PC-3 (cell line): Measurements from ENCODE around the gene DNAH7. TPM values are rescaled to one million over a fixed set of nuclear protein-coding genes. Genes with fewer than 3 reads are reported as not detected.

Source experiments
- ATAC-seq: fragments of 200-7000 bp; cut with Tn5 transposase; 2 replicates; pipeline ENCODE4 v1.9.1; 2020; ENCODE audit warnings: mild to moderate bottlenecking, moderate library complexity
- BruUV-seq: library from RNA; stranded (reverse); fragments of 400-500 nt; replicated peaks from 2 replicates; lab custom pipeline; 2021; lab: Mats Ljungman, UMichigan
- CTCF ChIA-PET: fragments of 300-600 bp; sonication (Branson Sonifier 250); formaldehyde crosslinking; loops from one replicate; lab custom pipeline; 2022; ENCODE audit warnings: antibody characterized with exemption; lab: Charles Lee
- POLR2A ChIA-PET: fragments of 300-600 bp; sonication (Branson Sonifier 250); formaldehyde crosslinking; loops from one replicate; lab custom pipeline; 2022; ENCODE audit warnings: antibody characterized with exemption; ENCODE audit not compliant: unreplicated experiment; lab: Charles Lee
- DNase-seq: peaks from one replicate; pipeline ENCODE4 v3.0.0-alpha.2; 2015
- H2AFZ ChIP-seq: fragments of 300-600 bp; sonication (generic); 2 replicates; pipeline ENCODE4 v1.6.0; 2016; ENCODE audit warnings: antibody characterized with exemption, low read length
- H3F3A ChIP-seq: fragments of 300-600 bp; sonication (generic); one replicate; pipeline ENCODE4 v1.6.0; 2017; ENCODE audit warnings: antibody characterized with exemption, low read length, control low read depth, mild to moderate bottlenecking; ENCODE audit not compliant: unreplicated experiment
- H3K27ac ChIP-seq: fragments of 300-600 bp; sonication (generic); 2 replicates; pipeline ENCODE4 v1.5.1; 2016; ENCODE audit warnings: mild to moderate bottlenecking, low read length
- H3K27me3 ChIP-seq: fragments of 300-600 bp; sonication (generic); 2 replicates; pipeline ENCODE4 v1.6.1; 2016; ENCODE audit warnings: low read length, mixed read lengths
- H3K36me3 ChIP-seq: fragments of 300-600 bp; sonication (generic); 2 replicates; pipeline ENCODE4 v1.6.1; 2016; ENCODE audit warnings: low read depth, mixed run types, low read length, mixed read lengths
- H3K4me1 ChIP-seq: fragments of 300-600 bp; sonication (generic); 2 replicates; pipeline ENCODE4 v1.5.1; 2016; ENCODE audit warnings: low read length; ENCODE audit not compliant: insufficient read depth
- H3K4me2 ChIP-seq: fragments of 300-600 bp; sonication (generic); 2 replicates; pipeline ENCODE4 v1.6.0; 2016; ENCODE audit warnings: low read length
- H3K4me3 ChIP-seq: fragments of 300-600 bp; sonication (generic); 2 replicates; pipeline ENCODE4 v1.5.1; 2016; ENCODE audit warnings: mild to moderate bottlenecking, low read length, mixed read lengths
- H3K79me2 ChIP-seq: fragments of 300-600 bp; sonication (generic); 2 replicates; pipeline ENCODE4 v1.6.1; 2017; ENCODE audit warnings: low read length, mixed read lengths
- H3K9ac ChIP-seq: fragments of 300-600 bp; sonication (generic); 2 replicates; pipeline ENCODE4 v1.6.0; 2016; ENCODE audit warnings: mild to moderate bottlenecking, low read length
- H3K9me2 ChIP-seq: fragments of 300-600 bp; sonication (generic); replicated peaks from 2 replicates; pipeline ENCODE4 v1.6.1; 2016; ENCODE audit warnings: mixed run types, low read length, mixed read lengths
- H3K9me3 ChIP-seq: fragments of 300-600 bp; sonication (generic); 2 replicates; pipeline ENCODE4 v1.6.1; 2016; ENCODE audit warnings: low read length, mixed read lengths
- H4K20me1 ChIP-seq: fragments of 300-600 bp; sonication (generic); 2 replicates; pipeline ENCODE4 v1.6.1; 2016; ENCODE audit warnings: low read length, mixed read lengths
- CTCF ChIP-seq: fragments of 300-600 bp; sonication (generic); conservative IDR thresholded peaks from 2 replicates; pipeline ENCODE4 v1.5.1; 2017; ENCODE audit warnings: antibody characterized with exemption, low read depth, mild to moderate bottlenecking, low read length
- EZH2 ChIP-seq: fragments of 300-600 bp; sonication (generic); IDR thresholded peaks from one replicate; pipeline ENCODE4 v1.6.1; 2017; ENCODE audit warnings: antibody characterized with exemption, mild to moderate bottlenecking, low read length; ENCODE audit not compliant: unreplicated experiment
- EZH2phosphoT487 ChIP-seq: fragments of 300-600 bp; sonication (generic); IDR thresholded peaks from 2 replicates; pipeline ENCODE4 v1.6.1; 2018; ENCODE audit warnings: mild to moderate bottlenecking, antibody characterized with exemption, low read length, borderline replicate concordance
- intact Hi-C: fragments of 100-400 bp; cut with micrococcal nuclease; formaldehyde crosslinking; loops from 2 replicates; pipeline ENCODE4 v1.9.0; 2023
- total RNA-seq: library from RNA; depleted of rRNA; stranded (reverse); fragments of >200 nt; gene quantifications from 2 replicates; pipeline ENCODE4 v1.2.3, GENCODE V29; 2014

The DNAH7 gene
- total RNA-seq, 1 experiment from 2014 or later: 1.9 TPM

- Histone ChIP-seq H3K36me3 (no peaks in the 10 kb centered on the region), H4K20me1 (no peaks in the 10 kb centered on the region), H3K4me2 (no peak overlapping the region), H3F3A (no peaks in the 10 kb centered on the region), H3K79me2 (no peaks in the 10 kb centered on the region), H3K27me3 (no peaks in the 10 kb centered on the region), H3K4me3 (no peak overlapping the region), H3K9me2 (no peaks in the 10 kb centered on the region), H3K9me3 (no peaks in the 10 kb centered on the region), H3K27ac (no peak overlapping the region), H3K9ac (no peak overlapping the region), H2AFZ (no peak overlapping the region), H3K4me1 (no peaks in the 10 kb centered on the region)
- intact Hi-C loops: no loop called here
- ChIA-PET CTCF (no interaction called here), POLR2A (no interaction called here)
- TF ChIP-seq EZH2phosphoT487 (no peak), CTCF (no peak), EZH2 (no peak)
- DNase-seq (no peak), ATAC-seq (no peak)
- BruUV-seq: no TSS peak
Measured at GRCh38 chr2:196059491-196059960, 9.1 kb downstream of the DNAH7 start.

- ChIA-PET POLR2A (no interaction called here), CTCF (no interaction called here)
- H3K79me2 ChIP-seq: no peaks in the 10 kb centered on the region
- H3K9ac ChIP-seq: no peak overlapping the region
- H3F3A ChIP-seq: no peaks in the 10 kb centered on the region
- no peak overlapping the region for H3K4me3 ChIP-seq
- H3K27ac ChIP-seq: no peak overlapping the region
- ATAC-seq (no peak), DNase-seq (no peak)
- TF ChIP-seq CTCF (no peak), EZH2phosphoT487 (no peak), EZH2 (no peak)
- no peaks in the 10 kb centered on the region for H3K36me3 ChIP-seq
- BruUV-seq: no TSS peak
- intact Hi-C loops: no loop called here
- no peaks in the 10 kb centered on the region for H4K20me1 ChIP-seq
- no peaks in the 10 kb centered on the region for H3K4me1 ChIP-seq
- H3K9me3 ChIP-seq: no peaks in the 10 kb centered on the region
- no peak overlapping the region for H3K4me2 ChIP-seq
- H2AFZ ChIP-seq: no peak overlapping the region
- no peaks in the 10 kb centered on the region for H3K27me3 ChIP-seq
- H3K9me2 ChIP-seq: no peaks in the 10 kb centered on the region
Measured at GRCh38 chr2:196054631-196055030, 14.0 kb downstream of the DNAH7 start.

- ATAC-seq (no peak), DNase-seq (no peak)
- H3K9me3 ChIP-seq: no peaks in the 10 kb centered on the region
- no peak overlapping the region for H2AFZ ChIP-seq
- no peak overlapping the region for H3K4me3 ChIP-seq
- no peaks in the 10 kb centered on the region for H3K9me2 ChIP-seq
- intact Hi-C loops: loop anchor here (10.0 kb wide), 1 partner anchor 562 kb away; no protein-coding TSS in a partner anchor
- no peak overlapping the region for H3K9ac ChIP-seq
- no peaks in the 10 kb centered on the region for H3K36me3 ChIP-seq
- no peaks in the 10 kb centered on the region for H3K79me2 ChIP-seq
- ChIA-PET CTCF (no interaction called here), POLR2A (interaction anchor here (0.7 kb wide), 1 partner anchor 36 kb away, joined by 8 read pairs; no protein-coding TSS in a partner anchor)
- H3K27ac ChIP-seq: no peak overlapping the region
- H3K4me1 ChIP-seq: no peaks in the 10 kb centered on the region
- BruUV-seq: no TSS peak
- no peaks in the 10 kb centered on the region for H3F3A ChIP-seq
- TF ChIP-seq CTCF (no peak), EZH2 (no peak), EZH2phosphoT487 (no peak)
- H3K27me3 ChIP-seq: no peaks in the 10 kb centered on the region
- H4K20me1 ChIP-seq: no peaks in the 10 kb centered on the region
- no peak overlapping the region for H3K4me2 ChIP-seq
Measured at GRCh38 chr2:196046123-196046917, 22.3 kb downstream of the DNAH7 start.
